Right hindlimb (tissue), 1 donor: Measurements from ENCODE around the gene CTBP2.

ENCODE experiments used
- DNase-seq: peaks from one replicate; pipeline ENCODE4 v3.0.0-alpha.2; 2018

Gene CTBP2

GRCh38 chr10:125104559-125104958 is 55.8 kb downstream of the CTBP2 start:
- DNase-seq = peak; percentile 7

GRCh38 chr10:125103924-125104323 is 56.4 kb downstream of the CTBP2 start:
- no peak for DNase-seq

GRCh38 chr10:125103466-125103865 is 56.9 kb downstream of the CTBP2 start:
- no peak for DNase-seq

GRCh38 chr10:125102821-125103220 is 57.5 kb downstream of the CTBP2 start:
- no peak for DNase-seq

GRCh38 chr10:125102246-125102645 is 58.1 kb downstream of the CTBP2 start:
- DNase-seq = no peak

- DNase-seq = no peak
Observed at GRCh38 chr10:125101581-125101980, 58.8 kb downstream of the CTBP2 start.

- no peak for DNase-seq
Observed at GRCh38 chr10:125101049-125101448, 59.3 kb downstream of the CTBP2 start.

- peak; percentile 4 for DNase-seq
Observed at GRCh38 chr10:125097409-125098070, 62.8 kb downstream of the CTBP2 start.

- no peak for DNase-seq
Observed at GRCh38 chr10:125096975-125097374, 63.4 kb downstream of the CTBP2 start.

- peak; percentile 9 for DNase-seq
Observed at GRCh38 chr10:125096371-125096770, 64.0 kb downstream of the CTBP2 start.

- DNase-seq = peak; percentile 9
Observed at GRCh38 chr10:125095776-125096175, 64.6 kb downstream of the CTBP2 start.

- peak; percentile 15 for DNase-seq
Observed at GRCh38 chr10:125095228-125095627, 65.1 kb downstream of the CTBP2 start.

GRCh38 chr10:125094806-125095205 is 65.6 kb downstream of the CTBP2 start:
- DNase-seq = no peak

- no peak for DNase-seq
Observed at GRCh38 chr10:125093974-125094705, 66.2 kb downstream of the CTBP2 start.

GRCh38 chr10:125093199-125093973 is 67.0 kb downstream of the CTBP2 start:
- no peak for DNase-seq

- DNase-seq = no peak
Observed at GRCh38 chr10:125092564-125093031, 67.8 kb downstream of the CTBP2 start.

- no peak for DNase-seq
Observed at GRCh38 chr10:125091891-125092290, 68.5 kb downstream of the CTBP2 start.

GRCh38 chr10:125089469-125089868 is 70.9 kb downstream of the CTBP2 start:
- peak; percentile 48 for DNase-seq

- DNase-seq = no peak
Observed at GRCh38 chr10:125087897-125088215, 72.5 kb downstream of the CTBP2 start.

GRCh38 chr10:125087191-125087896 is 73.0 kb downstream of the CTBP2 start:
- DNase-seq = no peak

GRCh38 chr10:125086691-125087090 is 73.7 kb downstream of the CTBP2 start:
- peak; percentile 68 for DNase-seq

- DNase-seq = peak; percentile 70
Observed at GRCh38 chr10:125085258-125086054, 74.9 kb downstream of the CTBP2 start.
